HG03025 (cell line): ENCODE results near the gene KIAA0753.

ENCODE experiments used
- ATAC-seq: cut with Tn5 transposase; IDR thresholded peaks from one replicate; pipeline ENCODE4 v1.9.1; 2021; ENCODE audit warnings: mild to moderate bottlenecking, moderate library complexity; ENCODE audit not compliant: unreplicated experiment, low FRiP score

KIAA0753 gene

GRCh38 chr17:6530324-6530920, 110.1 kb downstream of the KIAA0753 start:
- ATAC-seq = no peak

GRCh38 chr17:6528557-6528956, 112.0 kb downstream of the KIAA0753 start:
- no peak for ATAC-seq
